Mesodermal cell (in vitro differentiated cells): ENCODE results near the gene IL1RAPL2.

ENCODE experiments used
- H3K27ac ChIP-seq: 2 replicates; pipeline ENCODE4 v1.7.0; 2013; ENCODE audit warnings: mild to moderate bottlenecking, low read depth, low read length, moderate library complexity; ENCODE audit not compliant: severe bottlenecking
- H3K36me3 ChIP-seq: 2 replicates; pipeline ENCODE4 v1.7.1; 2013; ENCODE audit warnings: mild to moderate bottlenecking, low read length, moderate library complexity; ENCODE audit not compliant: control insufficient read depth, insufficient read depth
- H3K4me1 ChIP-seq: one replicate; pipeline ENCODE4 v1.7.1; 2013; ENCODE audit warnings: mild to moderate bottlenecking, low read length; ENCODE audit not compliant: insufficient read depth, control insufficient read depth, poor library complexity, severe bottlenecking
- H3K4me3 ChIP-seq: 2 replicates; pipeline ENCODE4 v1.7.0; 2013; ENCODE audit warnings: low read length, control low read depth, mild to moderate bottlenecking; ENCODE audit not compliant: insufficient read depth, poor library complexity, severe bottlenecking; ENCODE audit errors: extremely low read depth
- H3K9me3 ChIP-seq: 2 replicates; pipeline ENCODE4 v1.7.1; 2013; ENCODE audit warnings: mild to moderate bottlenecking, low read length, moderate library complexity; ENCODE audit not compliant: control insufficient read depth
- WGBS, 2 experiments: methylation state at CpG; one replicate each; pipeline ENCODE4 v1.1.5; 2013; ENCODE audit warnings: missing lambda C conversion rate in 2 of 2; ENCODE audit not compliant: insufficient coverage in 2 of 2; 5-methylcytosine and 5-hydroxymethylcytosine counted together

IL1RAPL2 gene

GRCh38 chrX:105480646-105481310 lies 914.8 kb downstream of the IL1RAPL2 start:
- WGBS, 2 experiments = 100% methylated on average over 1 of the region's 1 CpG; no CpG with 5 or more reads in 1 of the 2 experiments
- Histone ChIP-seq H3K27ac (no peak overlapping the region), H3K4me3 (no peak overlapping the region), H3K36me3 (no peaks in the 10 kb centered on the region), H3K9me3 (no peaks in the 10 kb centered on the region), H3K4me1 (no peaks in the 10 kb centered on the region)

DNA sequence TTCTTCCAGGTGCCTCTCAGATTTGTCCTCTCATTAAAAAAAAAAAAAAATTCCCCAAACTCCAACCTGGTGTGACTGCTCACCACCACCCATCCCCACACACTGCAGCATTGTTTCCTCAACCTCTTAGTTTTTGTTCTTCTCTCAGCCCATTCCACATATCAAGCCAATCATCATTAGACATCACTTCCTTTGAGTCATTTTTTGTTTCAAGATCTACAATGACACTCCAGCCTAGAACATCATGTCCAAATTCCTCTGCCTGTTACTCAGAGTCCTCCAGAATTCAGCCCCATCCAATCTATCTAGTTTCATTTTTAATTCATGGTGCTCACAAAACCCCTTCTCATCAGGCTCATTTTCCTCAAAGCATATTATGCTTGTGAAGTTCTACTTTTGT lies 917.0 kb downstream of the IL1RAPL2 start:
- no peaks in the 10 kb centered on the region for H3K36me3 ChIP-seq
- no peak overlapping the region for H3K4me3 ChIP-seq
- no peaks in the 10 kb centered on the region for H3K4me1 ChIP-seq
- H3K9me3 ChIP-seq = no peaks in the 10 kb centered on the region
- no peak overlapping the region for H3K27ac ChIP-seq

- WGBS, 2 experiments = no CpG with 5 or more reads among the region's 1 CpG
- Histone ChIP-seq H3K9me3 (no peaks in the 10 kb centered on the region), H3K36me3 (no peaks in the 10 kb centered on the region), H3K4me1 (no peaks in the 10 kb centered on the region), H3K27ac (no peak overlapping the region), H3K4me3 (no peak overlapping the region)
Measured at GRCh38 chrX:105488716-105489115, 922.7 kb downstream of the IL1RAPL2 start.

DNA sequence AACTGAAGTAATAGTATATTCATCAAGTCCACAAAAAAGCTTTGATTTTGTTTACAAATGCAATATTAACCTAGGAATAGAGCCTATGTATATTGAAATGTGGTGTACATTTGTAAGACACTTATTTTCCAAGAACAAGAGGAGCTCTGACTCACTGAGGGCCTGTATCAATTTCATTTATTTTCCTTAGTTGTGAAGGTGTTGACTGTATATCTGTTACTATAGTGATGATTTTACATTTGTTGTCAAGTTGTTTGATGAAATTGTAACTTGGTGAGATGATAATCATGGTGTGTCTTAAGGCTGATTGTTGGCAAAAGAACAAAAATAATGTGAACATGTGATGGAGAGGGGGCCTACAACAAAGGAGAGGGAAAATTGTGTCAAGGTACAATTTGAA lies 929.4 kb downstream of the IL1RAPL2 start:
- no peak overlapping the region for H3K27ac ChIP-seq
- H3K9me3 ChIP-seq = no peaks in the 10 kb centered on the region
- H3K4me3 ChIP-seq = no peak overlapping the region
- H3K4me1 ChIP-seq = no peaks in the 10 kb centered on the region
- no peaks in the 10 kb centered on the region for H3K36me3 ChIP-seq

DNA sequence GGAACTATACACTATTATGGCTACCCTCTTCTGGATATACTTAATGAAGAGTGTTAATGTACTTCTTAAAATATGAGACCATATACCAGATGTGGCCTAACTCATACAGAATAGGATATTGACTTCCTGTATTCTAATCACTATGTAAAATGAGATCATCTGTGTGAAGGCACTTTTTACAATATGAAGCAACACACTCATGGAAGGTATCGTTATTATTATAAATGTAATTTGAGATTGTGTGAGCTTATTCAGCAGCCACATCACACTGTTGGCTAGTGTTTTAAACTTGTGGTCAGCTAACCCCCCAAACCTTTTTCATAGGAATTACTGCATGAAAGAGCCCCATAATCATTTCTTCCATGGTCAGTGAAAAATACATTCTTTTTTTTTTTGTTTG lies 936.3 kb downstream of the IL1RAPL2 start:
- no peaks in the 10 kb centered on the region for H3K36me3 ChIP-seq
- WGBS, 2 experiments = no CpG with 5 or more reads among the region's 1 CpG
- H3K4me1 ChIP-seq = no peaks in the 10 kb centered on the region

GRCh38 chrX:105515561-105515960 lies 949.6 kb downstream of the IL1RAPL2 start:
- no peaks in the 10 kb centered on the region for H3K36me3 ChIP-seq
- no CpG with 5 or more reads among the region's 1 CpG for WGBS, 2 experiments
- no peak overlapping the region for H3K4me3 ChIP-seq
- H3K9me3 ChIP-seq = no peaks in the 10 kb centered on the region
- H3K4me1 ChIP-seq = no peaks in the 10 kb centered on the region
- no peak overlapping the region for H3K27ac ChIP-seq

More for the DNA sequence above, 936.3 kb downstream of the IL1RAPL2 start:
- H3K9me3 ChIP-seq = no peaks in the 10 kb centered on the region
- no peak overlapping the region for H3K4me3 ChIP-seq
- H3K27ac ChIP-seq = no peak overlapping the region

- WGBS, 2 experiments = no CpG with 5 or more reads among the region's 1 CpG
- Histone ChIP-seq H3K27ac (no peak overlapping the region), H3K4me1 (no peaks in the 10 kb centered on the region), H3K36me3 (no peaks in the 10 kb centered on the region), H3K4me3 (no peak overlapping the region), H3K9me3 (no peaks in the 10 kb centered on the region)
Measured at GRCh38 chrX:105526431-105526830, 960.4 kb downstream of the IL1RAPL2 start.

GRCh38 chrX:105527759-105528158 lies 961.8 kb downstream of the IL1RAPL2 start:
- no CpG with 5 or more reads among the region's 1 CpG for WGBS, 2 experiments
- Histone ChIP-seq H3K4me1 (no peaks in the 10 kb centered on the region), H3K27ac (no peak overlapping the region), H3K9me3 (no peaks in the 10 kb centered on the region), H3K4me3 (no peak overlapping the region), H3K36me3 (no peaks in the 10 kb centered on the region)

- Histone ChIP-seq H3K36me3 (no peaks in the 10 kb centered on the region), H3K9me3 (no peaks in the 10 kb centered on the region), H3K27ac (no peak overlapping the region), H3K4me1 (no peaks in the 10 kb centered on the region), H3K4me3 (no peak overlapping the region)
- no CpG with 5 or more reads among the region's 2 CpGs for WGBS, 2 experiments
Measured at GRCh38 chrX:105533951-105534350, 968.0 kb downstream of the IL1RAPL2 start.

DNA sequence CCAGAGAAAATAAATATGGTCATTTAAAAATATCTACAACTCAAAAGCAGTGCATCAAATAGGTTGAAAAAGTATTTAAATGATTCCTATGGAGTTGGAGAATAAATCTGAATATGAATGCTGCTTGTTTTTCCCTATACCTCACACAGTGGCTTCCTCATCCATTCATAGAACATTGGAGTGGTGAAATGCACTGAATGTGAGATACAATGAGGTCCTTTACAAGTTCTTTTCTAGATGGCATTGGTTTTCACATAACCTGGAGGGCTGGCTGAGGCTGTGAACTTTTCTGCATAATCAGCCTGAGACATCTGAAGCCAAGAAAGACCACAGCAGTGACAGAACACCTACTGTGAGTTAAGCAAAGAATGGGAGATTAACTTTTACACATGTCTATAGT lies 977.3 kb downstream of the IL1RAPL2 start:
- Histone ChIP-seq H3K27ac (no peak overlapping the region), H3K4me1 (no peaks in the 10 kb centered on the region), H3K4me3 (no peak overlapping the region), H3K36me3 (no peaks in the 10 kb centered on the region), H3K9me3 (no peaks in the 10 kb centered on the region)

GRCh38 chrX:105550043-105550663 lies 984.2 kb downstream of the IL1RAPL2 start:
- WGBS, 2 experiments = 100% methylated on average over 1 of the region's 3 CpGs; no CpG with 5 or more reads in 1 of the 2 experiments
- H3K9me3 ChIP-seq = no peaks in the 10 kb centered on the region
- H3K27ac ChIP-seq = no peak overlapping the region
- no peaks in the 10 kb centered on the region for H3K36me3 ChIP-seq
- H3K4me3 ChIP-seq = no peak overlapping the region
- H3K4me1 ChIP-seq = no peaks in the 10 kb centered on the region
